GM12892 (cell line): Measurements from ENCODE around the gene MPC1.

Source experiments
- POLR2A ChIP-seq: IDR thresholded peaks from 2 replicates; pipeline ENCODE4 v1.6.1; 2011; ENCODE audit warnings: low read depth, low read length, control low read depth
- POLR2AphosphoS5 ChIP-seq: IDR thresholded peaks from 2 replicates; pipeline ENCODE4 v1.6.1; 2011; ENCODE audit warnings: low read depth, low read length, control low read depth

DNA sequence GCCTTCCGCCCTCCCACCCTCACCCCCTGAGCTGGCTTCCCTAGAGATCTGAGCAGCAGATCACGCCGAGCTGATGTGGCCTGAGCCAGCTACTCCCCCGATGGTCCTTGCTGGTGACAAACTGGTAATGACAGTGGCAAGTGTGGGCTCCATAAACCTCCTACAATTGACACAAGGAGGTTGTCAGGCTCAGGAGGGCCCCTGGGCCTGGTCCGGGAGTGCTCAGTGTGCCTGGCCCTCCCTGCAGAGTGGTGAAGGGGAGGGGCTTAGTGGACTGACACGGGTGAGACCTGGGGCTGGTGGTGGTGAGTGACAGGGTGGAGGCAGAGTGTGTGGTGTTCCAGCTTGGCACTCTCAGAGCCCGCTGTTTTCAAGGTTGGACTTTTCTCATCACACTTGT is 22.6 kb upstream of the MPC1 start:
- no peak for TF ChIP-seq POLR2AphosphoS5
- TF ChIP-seq POLR2A, result no peak
